Middle frontal gyrus (tissue), 1 donor: Measurements from ENCODE around the gene ATAD5.
A peak's percentile ranks its signal among the peaks of the same experiment; 100 is the strongest.
"Not testable (repeated sequence)": the region's sequence is repeated elsewhere in the genome, so short reads cannot be mapped to it uniquely, and the experiment has no call there.

Experiments
- DNase-seq: peaks from one replicate; pipeline ENCODE4 v3.0.0-alpha.2; 2015; ENCODE audit warnings: low spot score; ENCODE audit errors: extremely low spot score

Gene ATAD5

GRCh38 chr17:30906101-30906911 lies 74.5 kb downstream of the ATAD5 start, which contains the start of gene TEFM:
TEFM (minus strand) TSS chr17:30906238; CDS start chr17:30906198, 40 bp downstream.
- peak; percentile 82 for DNase-seq

- DNase-seq = no peak
Measured at GRCh38 chr17:30908717-30909420, 77.1 kb downstream of the ATAD5 start.

- not testable (repeated sequence) for DNase-seq
Measured at GRCh38 chr17:30910151-30910550, 78.4 kb downstream of the ATAD5 start.

GRCh38 chr17:30913955-30914354 lies 82.2 kb downstream of the ATAD5 start:
- no peak for DNase-seq

GRCh38 chr17:30915833-30916611 lies 84.3 kb downstream of the ATAD5 start:
- no peak for DNase-seq

- DNase-seq = no peak
Measured at GRCh38 chr17:30917050-30917449, 85.3 kb downstream of the ATAD5 start.

GRCh38 chr17:30920282-30920681 lies 88.5 kb downstream of the ATAD5 start:
- no peak for DNase-seq

- no peak for DNase-seq
Measured at GRCh38 chr17:30920683-30921543, 89.1 kb downstream of the ATAD5 start.

- DNase-seq = no peak
Measured at GRCh38 chr17:30921544-30922196, 89.9 kb downstream of the ATAD5 start, which contains the start of gene ADAP2. ADAP2 (plus strand) TSS chr17:30921945; CDS start chr17:30922015, 70 bp downstream.

GRCh38 chr17:30922235-30923030 lies 90.7 kb downstream of the ATAD5 start:
- no peak for DNase-seq

- DNase-seq = no peak
Measured at GRCh38 chr17:30924341-30924740, 92.6 kb downstream of the ATAD5 start.

- DNase-seq = no peak
Measured at GRCh38 chr17:30926516-30926915, 94.8 kb downstream of the ATAD5 start.

- no peak for DNase-seq
Measured at GRCh38 chr17:30927756-30928155, 96.0 kb downstream of the ATAD5 start.

- no peak for DNase-seq
Measured at GRCh38 chr17:30928584-30928983, 96.8 kb downstream of the ATAD5 start.

GRCh38 chr17:30929081-30929633 lies 97.4 kb downstream of the ATAD5 start:
- no peak for DNase-seq

- DNase-seq = not testable (repeated sequence)
Measured at GRCh38 chr17:30929861-30930260, 98.1 kb downstream of the ATAD5 start.

GRCh38 chr17:30930495-30930894 lies 98.7 kb downstream of the ATAD5 start:
- no peak for DNase-seq

GRCh38 chr17:30931582-30931981 lies 99.8 kb downstream of the ATAD5 start:
- not testable (repeated sequence) for DNase-seq

GRCh38 chr17:30933966-30934365 lies 102.2 kb downstream of the ATAD5 start:
- no peak for DNase-seq
